Type B pancreatic cell (in vitro differentiated cells): ENCODE measurements around the gene OR2C3. TPM values are rescaled to one million over a fixed set of nuclear protein-coding genes. Genes with fewer than 3 reads are reported as not detected.

Source experiments
- DNase-seq: peaks from one replicate; pipeline ENCODE4 v3.0.0; 2021; ENCODE audit warnings: mixed read lengths; ENCODE audit not compliant: unreplicated experiment; ENCODE audit errors: extremely low spot score
- H3K27ac Mint-ChIP-seq: 2 replicates; pipeline ENCODE4 v1.8.0; 2021; ENCODE audit warnings: mild to moderate bottlenecking, mixed read lengths
- H3K27me3 Mint-ChIP-seq: 2 replicates; pipeline ENCODE4 v1.8.0; 2021; ENCODE audit warnings: mixed read lengths
- H3K36me3 Mint-ChIP-seq: 2 replicates; pipeline ENCODE4 v1.8.0; 2021; ENCODE audit warnings: mixed read lengths
- H3K4me1 Mint-ChIP-seq: one replicate; pipeline ENCODE4 v1.8.0; 2021; ENCODE audit warnings: mixed read lengths; ENCODE audit not compliant: unreplicated experiment
- H3K4me3 Mint-ChIP-seq: 2 replicates; pipeline ENCODE4 v1.8.0; 2021; ENCODE audit warnings: mild to moderate bottlenecking, mixed read lengths
- H3K9me3 Mint-ChIP-seq: 2 replicates; pipeline ENCODE4 v1.8.0; 2021; ENCODE audit warnings: mixed read lengths
- long read RNA-seq: library from polyadenylated mRNA; unstranded; transcript quantifications from one replicate; pipeline ENCODE4 v2.0.0, GENCODE V29; 2020
- total RNA-seq: library from RNA; stranded (reverse); gene quantifications from 2 replicates; pipeline ENCODE4 v1.2.1, GENCODE V29; 2021; ENCODE audit warnings: low replicate concordance
- TF ChIP-seq, protein P1 (sequence below): fragments of 200-600 bp; sonication (generic); conservative IDR thresholded peaks from 2 replicates; pipeline ENCODE4 v1.5.0; 2021; ENCODE audit warnings: antibody characterized with exemption, mild to moderate bottlenecking

Gene OR2C3
- total RNA-seq, result not detected in 2 replicates
- long read RNA-seq, result 0 reads

DNA sequence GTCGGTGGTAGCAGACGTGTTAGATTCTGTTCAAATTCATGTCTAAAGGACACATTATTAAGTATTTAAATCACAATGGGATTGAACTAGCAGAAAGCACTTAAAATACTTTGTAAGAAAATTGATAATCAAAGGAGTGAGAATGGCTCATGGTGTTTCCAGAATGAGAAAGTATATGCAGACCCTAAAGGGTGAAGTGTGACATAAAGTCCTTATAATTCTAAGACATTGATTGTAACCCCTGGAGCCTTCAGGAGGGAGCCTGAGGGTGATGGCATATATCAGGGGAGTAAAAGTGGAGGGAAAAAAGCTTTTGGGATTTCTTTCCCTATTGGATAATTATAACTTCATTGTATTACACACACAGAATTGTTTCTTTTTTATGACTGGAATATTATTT, at the start of gene OR2C3:
Gene OR2C3 (minus strand): TSS at position 101 of the 400 bp plus-strand sequence. CDS start 3,929 bp downstream, outside the sequence.
- Mint-ChIP-seq H3K4me3 (no peak within 1 kb of the TSS), H3K27ac (no peak within 1 kb of the TSS), H3K9me3 (no peaks in the 10 kb centered on the region), H3K27me3 (peaks cover 3% of the 10 kb centered on the region), H3K36me3 (no peaks in the 10 kb centered on the region), H3K4me1 (no peaks in the 10 kb centered on the region)
- TF ChIP-seq, protein P1, sequence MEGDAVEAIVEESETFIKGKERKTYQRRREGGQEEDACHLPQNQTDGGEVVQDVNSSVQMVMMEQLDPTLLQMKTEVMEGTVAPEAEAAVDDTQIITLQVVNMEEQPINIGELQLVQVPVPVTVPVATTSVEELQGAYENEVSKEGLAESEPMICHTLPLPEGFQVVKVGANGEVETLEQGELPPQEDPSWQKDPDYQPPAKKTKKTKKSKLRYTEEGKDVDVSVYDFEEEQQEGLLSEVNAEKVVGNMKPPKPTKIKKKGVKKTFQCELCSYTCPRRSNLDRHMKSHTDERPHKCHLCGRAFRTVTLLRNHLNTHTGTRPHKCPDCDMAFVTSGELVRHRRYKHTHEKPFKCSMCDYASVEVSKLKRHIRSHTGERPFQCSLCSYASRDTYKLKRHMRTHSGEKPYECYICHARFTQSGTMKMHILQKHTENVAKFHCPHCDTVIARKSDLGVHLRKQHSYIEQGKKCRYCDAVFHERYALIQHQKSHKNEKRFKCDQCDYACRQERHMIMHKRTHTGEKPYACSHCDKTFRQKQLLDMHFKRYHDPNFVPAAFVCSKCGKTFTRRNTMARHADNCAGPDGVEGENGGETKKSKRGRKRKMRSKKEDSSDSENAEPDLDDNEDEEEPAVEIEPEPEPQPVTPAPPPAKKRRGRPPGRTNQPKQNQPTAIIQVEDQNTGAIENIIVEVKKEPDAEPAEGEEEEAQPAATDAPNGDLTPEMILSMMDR, result no peak
- no peak for DNase-seq

DNA sequence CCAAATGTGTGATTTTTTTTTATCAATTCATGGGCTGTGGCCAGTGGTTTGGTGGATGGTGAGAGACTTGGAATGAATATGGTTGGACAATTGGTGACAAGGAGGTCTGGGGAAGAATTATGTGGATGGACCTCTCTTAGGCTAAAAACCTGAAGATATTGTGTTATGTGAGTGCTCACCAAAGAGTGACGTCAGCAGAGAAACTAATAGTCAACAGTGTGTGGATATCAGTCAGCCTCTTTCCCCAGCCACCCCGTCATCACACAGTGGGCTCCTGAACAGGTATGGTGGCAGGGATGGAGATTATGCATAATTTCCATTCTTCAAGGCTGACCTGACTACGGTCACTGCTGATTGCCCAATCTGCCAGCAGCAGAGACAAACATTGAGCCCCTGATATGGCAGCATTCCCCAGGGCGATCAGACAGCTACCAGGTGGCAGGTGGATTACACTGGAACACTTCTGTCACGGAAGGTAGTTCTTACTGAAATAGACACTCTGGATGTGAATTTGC, 42.8 kb upstream of the OR2C3 start:
- no peak overlapping the region for H3K4me3 Mint-ChIP-seq
- TF ChIP-seq, protein P1, result no peak
- no peaks in the 10 kb centered on the region for H3K9me3 Mint-ChIP-seq
- H3K36me3 Mint-ChIP-seq, result no peaks in the 10 kb centered on the region
- H3K4me1 Mint-ChIP-seq, result no peaks in the 10 kb centered on the region
- no peak overlapping the region for H3K27ac Mint-ChIP-seq
- no peak for DNase-seq
- H3K27me3 Mint-ChIP-seq, result no peaks in the 10 kb centered on the region

DNA sequence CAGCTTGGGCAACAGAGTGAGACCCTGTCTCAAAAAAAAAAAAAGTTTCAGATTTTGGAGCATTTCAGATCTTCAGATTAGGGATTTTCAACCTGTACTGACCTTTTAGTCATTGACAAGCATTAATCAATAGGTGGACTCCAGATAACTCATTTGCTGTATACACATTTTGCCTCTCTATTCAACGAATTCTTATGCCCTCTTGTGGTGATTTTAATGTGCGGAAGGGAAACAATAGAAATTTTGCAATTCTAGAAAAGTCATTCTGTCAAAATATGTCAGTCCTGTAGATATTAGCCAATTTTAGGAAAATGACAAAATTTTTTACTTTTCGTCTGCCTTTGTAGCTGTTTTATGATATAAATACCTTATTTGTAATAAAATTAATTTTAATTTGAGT, 40.3 kb upstream of the OR2C3 start:
- no peaks in the 10 kb centered on the region for H3K27me3 Mint-ChIP-seq
- H3K4me3 Mint-ChIP-seq, result no peak overlapping the region
- no peaks in the 10 kb centered on the region for H3K4me1 Mint-ChIP-seq
- no peak overlapping the region for H3K27ac Mint-ChIP-seq
- DNase-seq, result no peak
- H3K9me3 Mint-ChIP-seq, result no peaks in the 10 kb centered on the region
- TF ChIP-seq, protein P1, result peak; percentile 71
- no peaks in the 10 kb centered on the region for H3K36me3 Mint-ChIP-seq

DNA sequence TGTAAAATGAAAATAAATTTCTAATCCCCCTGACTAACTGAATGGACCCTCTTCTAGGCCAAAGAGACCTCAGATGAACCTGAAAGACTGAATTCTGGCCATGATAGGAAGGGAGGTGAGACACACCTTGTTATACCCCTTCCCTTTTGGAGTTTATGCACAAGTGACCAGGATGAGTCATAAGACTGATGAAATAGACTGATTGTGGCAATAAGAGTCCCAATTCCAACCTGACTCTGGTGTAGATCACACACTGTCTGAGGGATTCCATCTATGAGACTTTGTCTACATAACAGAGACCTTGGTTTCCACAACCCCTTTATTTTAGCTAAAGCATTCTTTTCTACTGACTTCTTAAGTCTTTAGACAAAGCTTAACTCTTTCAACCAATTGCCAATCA, 38.4 kb upstream of the OR2C3 start:
- Mint-ChIP-seq H3K27ac (no peak overlapping the region), H3K9me3 (peaks cover 6% of the 10 kb centered on the region)

DNA sequence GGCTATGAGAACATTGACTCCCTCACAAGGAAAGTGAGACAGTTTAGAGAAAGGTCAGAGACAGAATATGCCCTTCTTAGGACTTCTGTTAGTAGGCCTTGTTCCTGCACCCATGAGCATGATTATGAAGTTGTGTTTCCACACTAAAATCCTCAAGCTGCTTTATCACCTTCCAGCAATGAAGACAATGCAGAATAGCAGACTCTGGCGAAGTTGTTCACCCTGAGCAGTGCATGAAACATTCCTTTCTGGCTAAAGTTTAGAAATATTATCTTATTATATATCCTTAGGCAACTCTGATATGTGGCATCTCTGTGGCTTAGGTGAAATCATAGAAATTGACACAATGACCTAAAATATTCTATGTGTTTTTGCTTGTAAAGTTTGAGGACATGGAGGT, 38.0 kb upstream of the OR2C3 start:
- no peak for DNase-seq
- H3K36me3 Mint-ChIP-seq, result no peaks in the 10 kb centered on the region
- H3K4me1 Mint-ChIP-seq, result no peaks in the 10 kb centered on the region
- no peaks in the 10 kb centered on the region for H3K27me3 Mint-ChIP-seq
- H3K27ac Mint-ChIP-seq, result no peak overlapping the region
- TF ChIP-seq, protein P1, result no peak
- no peak overlapping the region for H3K4me3 Mint-ChIP-seq
- peaks cover 6% of the 10 kb centered on the region for H3K9me3 Mint-ChIP-seq

More for the DNA sequence above, 38.4 kb upstream of the OR2C3 start:
- Mint-ChIP-seq H3K4me1 (no peaks in the 10 kb centered on the region), H3K4me3 (no peak overlapping the region), H3K27me3 (no peaks in the 10 kb centered on the region), H3K36me3 (no peaks in the 10 kb centered on the region)
- TF ChIP-seq, protein P1, result no peak
- no peak for DNase-seq

DNA sequence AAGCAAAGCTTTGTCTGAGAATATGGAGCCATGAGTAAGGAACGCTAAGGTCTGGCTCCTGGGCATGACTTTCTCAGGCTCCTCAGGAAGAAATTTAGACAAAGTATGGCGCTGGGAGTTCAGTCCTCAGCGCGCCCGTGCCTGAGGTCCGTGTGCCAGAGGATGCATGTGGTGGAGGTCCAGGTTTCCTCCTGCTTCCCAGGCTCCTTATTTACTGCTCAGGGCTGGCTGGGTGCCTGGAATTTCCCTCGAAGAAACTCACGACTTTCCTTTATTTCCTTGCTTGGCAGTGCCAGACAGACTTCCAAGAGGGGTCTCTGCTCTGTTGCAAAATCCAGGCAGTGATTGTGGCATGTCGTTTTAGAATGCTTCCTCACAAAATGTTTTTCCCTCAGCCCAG, 26.0 kb upstream of the OR2C3 start:
- TF ChIP-seq, protein P1, result no peak
- Mint-ChIP-seq H3K27me3 (no peaks in the 10 kb centered on the region), H3K4me3 (no peak overlapping the region), H3K27ac (no peak overlapping the region), H3K36me3 (no peaks in the 10 kb centered on the region), H3K9me3 (no peaks in the 10 kb centered on the region), H3K4me1 (no peaks in the 10 kb centered on the region)
- no peak for DNase-seq
